Activated CD8-positive, alpha-beta T cell treated with anti-CD3 and anti-CD28 coated beads for 36 hours (primary cell): ENCODE data around the gene EIF3J. TPM values are rescaled to one million over a fixed set of nuclear protein-coding genes. Genes with fewer than 3 reads are reported as not detected.
"Not testable (repeated sequence)": the region's sequence is repeated elsewhere in the genome, so short reads cannot be mapped to it uniquely, and the experiment has no call there.

ENCODE experiments used
- ATAC-seq: fragments of 200-7000 bp; cut with Tn5 transposase; one replicate; pipeline ENCODE4 v1.10.0; 2021; ENCODE audit warnings: mild to moderate bottlenecking, moderate library complexity
- CTCF ChIA-PET: fragments of 350-600 bp; sonication (Branson Sonifier 250); formaldehyde crosslinking; loops from one replicate; lab custom pipeline; 2021; ENCODE audit warnings: antibody characterized with exemption; lab: Charles Lee
- POLR2A ChIA-PET: fragments of 350-600 bp; sonication (Branson Sonifier 250); formaldehyde crosslinking; loops from one replicate; lab custom pipeline; 2021; ENCODE audit warnings: antibody characterized with exemption; lab: Charles Lee
- DNase-seq: peaks from one replicate; pipeline ENCODE4 v3.0.0-alpha.2; 2020
- H3K27ac Mint-ChIP-seq: one replicate; pipeline ENCODE4 v1.8.0; 2021; ENCODE audit warnings: mild to moderate bottlenecking, mixed read lengths
- H3K27me3 Mint-ChIP-seq: one replicate; pipeline ENCODE4 v1.8.0; 2021; ENCODE audit warnings: mixed read lengths
- H3K36me3 Mint-ChIP-seq: one replicate; pipeline ENCODE4 v1.8.0; 2021; ENCODE audit warnings: low read depth, mixed read lengths
- H3K4me1 Mint-ChIP-seq: one replicate; pipeline ENCODE4 v1.8.0; 2021; ENCODE audit warnings: low read depth, mixed read lengths
- H3K4me3 Mint-ChIP-seq: one replicate; pipeline ENCODE4 v1.8.0; 2021; ENCODE audit warnings: mild to moderate bottlenecking, moderate library complexity, mixed read lengths
- H3K9me3 Mint-ChIP-seq: one replicate; pipeline ENCODE4 v1.8.0; 2021; ENCODE audit warnings: mixed read lengths
- intact Hi-C: fragments of 100-400 bp; cut with micrococcal nuclease; formaldehyde crosslinking; loops from one replicate; pipeline ENCODE4 v1.10.0; 2022
- total RNA-seq, 2 experiments: library from RNA; stranded (reverse); gene quantifications; one replicate each; pipeline ENCODE4 v1.2.3, GENCODE V29; 2021
- TF ChIP-seq, protein P1 (sequence below): fragments of 200-600 bp; IDR thresholded peaks from one replicate; pipeline ENCODE4 v1.8.0; 2022; ENCODE audit warnings: antibody characterized with exemption, mild to moderate bottlenecking

EIF3J gene
- total RNA-seq, 2 experiments from 2014 or later: 109 to 112 TPM

DNA sequence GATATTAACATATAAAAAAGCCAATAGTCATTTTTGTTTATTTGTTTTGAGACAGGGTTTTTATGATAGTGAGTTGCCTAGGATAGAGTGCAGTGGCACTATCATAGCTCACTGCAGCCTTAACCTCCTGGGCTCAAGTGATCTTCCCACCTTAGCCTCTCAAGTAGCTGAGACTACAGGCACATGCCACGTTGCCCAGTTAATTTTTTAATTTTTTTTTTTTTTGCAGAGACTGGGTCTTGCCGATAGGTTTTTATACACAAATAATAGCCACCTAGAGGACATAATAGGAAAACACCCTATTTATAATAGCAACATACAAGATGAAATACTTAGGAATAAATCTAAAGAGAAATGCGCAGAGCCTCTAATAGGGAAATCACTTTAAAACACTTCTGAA is 13.3 kb downstream of the EIF3J start:
- ATAC-seq (no peak), DNase-seq (no peak)
- TF ChIP-seq, protein P1, sequence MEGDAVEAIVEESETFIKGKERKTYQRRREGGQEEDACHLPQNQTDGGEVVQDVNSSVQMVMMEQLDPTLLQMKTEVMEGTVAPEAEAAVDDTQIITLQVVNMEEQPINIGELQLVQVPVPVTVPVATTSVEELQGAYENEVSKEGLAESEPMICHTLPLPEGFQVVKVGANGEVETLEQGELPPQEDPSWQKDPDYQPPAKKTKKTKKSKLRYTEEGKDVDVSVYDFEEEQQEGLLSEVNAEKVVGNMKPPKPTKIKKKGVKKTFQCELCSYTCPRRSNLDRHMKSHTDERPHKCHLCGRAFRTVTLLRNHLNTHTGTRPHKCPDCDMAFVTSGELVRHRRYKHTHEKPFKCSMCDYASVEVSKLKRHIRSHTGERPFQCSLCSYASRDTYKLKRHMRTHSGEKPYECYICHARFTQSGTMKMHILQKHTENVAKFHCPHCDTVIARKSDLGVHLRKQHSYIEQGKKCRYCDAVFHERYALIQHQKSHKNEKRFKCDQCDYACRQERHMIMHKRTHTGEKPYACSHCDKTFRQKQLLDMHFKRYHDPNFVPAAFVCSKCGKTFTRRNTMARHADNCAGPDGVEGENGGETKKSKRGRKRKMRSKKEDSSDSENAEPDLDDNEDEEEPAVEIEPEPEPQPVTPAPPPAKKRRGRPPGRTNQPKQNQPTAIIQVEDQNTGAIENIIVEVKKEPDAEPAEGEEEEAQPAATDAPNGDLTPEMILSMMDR: peak; percentile 61
- ChIA-PET POLR2A (interaction anchor here (0.9 to 1.1 kb wide), 2 partner anchors 8 to 30 kb away, joined by 3 to 4 read pairs; no protein-coding TSS in a partner anchor), CTCF (interaction anchor here (0.6 to 1.6 kb wide), 7 partner anchors 12 to 632 kb away, joined by 3 to 7 read pairs (median 4); no protein-coding TSS in a partner anchor)
- H3K9me3 Mint-ChIP-seq: no peaks in the 10 kb centered on the region
- H3K4me3 Mint-ChIP-seq: no peak overlapping the region
- peaks cover 41% of the 10 kb centered on the region for H3K4me1 Mint-ChIP-seq
- intact Hi-C loops: no loop called here
- peak overlapping the region; percentile 59 for H3K27ac Mint-ChIP-seq
- peaks cover 39% of the 10 kb centered on the region for H3K36me3 Mint-ChIP-seq
- H3K27me3 Mint-ChIP-seq: no peaks in the 10 kb centered on the region

DNA sequence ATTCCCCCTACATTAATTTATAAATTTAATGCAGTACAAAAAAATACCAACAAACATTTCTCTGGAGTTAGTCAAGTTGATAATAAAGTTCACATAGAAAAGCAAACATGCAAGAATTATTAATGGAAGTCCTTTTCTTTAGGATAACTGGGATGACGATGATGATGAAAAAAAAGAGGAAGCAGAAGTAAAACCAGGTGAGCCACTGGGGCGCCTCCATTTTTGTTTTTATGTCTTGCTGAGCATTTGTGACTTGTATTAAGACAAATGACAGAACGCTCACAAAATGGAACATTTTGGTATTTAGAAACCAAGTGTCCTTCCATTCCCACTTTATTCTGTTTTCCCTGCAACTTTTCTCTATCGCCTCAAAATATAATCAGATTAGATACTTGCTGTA is 13.8 kb downstream of the EIF3J start:
- intact Hi-C loops: no loop called here
- peak overlapping the region; percentile 59 for H3K27ac Mint-ChIP-seq
- ATAC-seq: no peak
- ChIA-PET POLR2A (no interaction called here), CTCF (interaction anchor here (1.1 to 1.6 kb wide), 3 partner anchors 13 to 353 kb away, joined by 3 to 7 read pairs (median 4); no protein-coding TSS in a partner anchor)
- H3K27me3 Mint-ChIP-seq: no peaks in the 10 kb centered on the region
- TF ChIP-seq, protein P1: no peak
- H3K4me3 Mint-ChIP-seq: no peak overlapping the region
- no peak for DNase-seq
- H3K9me3 Mint-ChIP-seq: no peaks in the 10 kb centered on the region
- peaks cover 44% of the 10 kb centered on the region for H3K36me3 Mint-ChIP-seq
- peaks cover 39% of the 10 kb centered on the region for H3K4me1 Mint-ChIP-seq

GRCh38 chr15:44554934-44555723 is 18.2 kb downstream of the EIF3J start:
- H3K27me3 Mint-ChIP-seq: no peaks in the 10 kb centered on the region
- H3K27ac Mint-ChIP-seq: peak overlapping the region; percentile 33
- DNase-seq (no peak), ATAC-seq (no peak)
- H3K9me3 Mint-ChIP-seq: no peaks in the 10 kb centered on the region
- POLR2A ChIA-PET: interaction anchor here (1.1 to 1.7 kb wide), 2 partner anchors 9 to 18 kb away, joined by 4 read pairs; partner anchors contain the start of gene EIF3J
- H3K4me3 Mint-ChIP-seq: no peak overlapping the region
- intact Hi-C loops: no loop called here
- H3K4me1 Mint-ChIP-seq: peaks cover 16% of the 10 kb centered on the region
- CTCF ChIA-PET: interaction anchor here (1.1 to 2.4 kb wide), 3 partner anchors 9 to 38 kb away, joined by 3 to 6 read pairs (median 4); no protein-coding TSS in a partner anchor
- TF ChIP-seq, protein P1: no peak
- H3K36me3 Mint-ChIP-seq: peaks cover 44% of the 10 kb centered on the region

DNA sequence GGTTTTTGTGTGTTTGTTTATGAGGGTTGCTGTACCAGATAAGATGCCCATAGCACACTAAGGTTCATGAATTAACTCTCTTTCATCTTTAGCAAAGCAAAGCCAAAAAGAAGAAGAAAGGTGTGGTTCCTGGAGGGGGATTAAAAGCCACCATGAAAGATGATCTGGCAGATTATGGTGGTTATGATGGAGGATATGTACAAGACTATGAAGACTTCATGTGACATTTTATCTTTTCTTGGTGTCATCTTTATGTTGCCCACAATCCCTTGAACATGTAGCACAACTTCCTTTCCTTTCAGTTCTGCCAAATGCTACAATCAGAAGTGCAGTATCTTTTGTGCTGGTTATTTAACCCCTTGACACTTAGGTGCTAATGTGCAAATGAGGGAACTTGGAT is 24.0 kb downstream of the EIF3J start:
- DNase-seq, POLR2A ChIA-PET, H3K4me3 Mint-ChIP-seq, H3K4me1 Mint-ChIP-seq, H3K9me3 Mint-ChIP-seq, H3K27me3 Mint-ChIP-seq, ATAC-seq, intact Hi-C loops: not testable (repeated sequence)
- CTCF ChIA-PET: interaction anchor here (1.4 to 1.7 kb wide), 2 partner anchors 18 kb away, joined by 4 read pairs; no protein-coding TSS in a partner anchor
- Mint-ChIP-seq H3K36me3 (peaks cover 52% of the 10 kb centered on the region), H3K27ac (peak overlapping the region; percentile 77)

- Mint-ChIP-seq H3K27me3 (no peaks in the 10 kb centered on the region), H3K4me3 (no peak overlapping the region), H3K27ac (no peak overlapping the region), H3K36me3 (peaks cover 47% of the 10 kb centered on the region), H3K9me3 (peaks cover 4% of the 10 kb centered on the region), H3K4me1 (peaks cover 4% of the 10 kb centered on the region)
- TF ChIP-seq, protein P1: no peak
- POLR2A ChIA-PET: no interaction called here
- no peak for DNase-seq
- no peak for ATAC-seq
- intact Hi-C loops: no loop called here
- CTCF ChIA-PET: interaction anchor here (1.2 kb wide), 1 partner anchor 16 kb away, joined by 5 read pairs; no protein-coding TSS in a partner anchor
These were observed 28.6 kb downstream of the EIF3J start for GRCh38 chr15:44565387-44566154.
